ENCODE measurements around the gene FCRL6. TPM values are rescaled to one million over a fixed set of nuclear protein-coding genes. Genes with fewer than 3 reads are reported as not detected.

The FCRL6 gene
- total and polyA plus RNA-seq, 5 experiments from 2014 or later, result 2.1 to 127 (median 2.1) TPM

DNA sequence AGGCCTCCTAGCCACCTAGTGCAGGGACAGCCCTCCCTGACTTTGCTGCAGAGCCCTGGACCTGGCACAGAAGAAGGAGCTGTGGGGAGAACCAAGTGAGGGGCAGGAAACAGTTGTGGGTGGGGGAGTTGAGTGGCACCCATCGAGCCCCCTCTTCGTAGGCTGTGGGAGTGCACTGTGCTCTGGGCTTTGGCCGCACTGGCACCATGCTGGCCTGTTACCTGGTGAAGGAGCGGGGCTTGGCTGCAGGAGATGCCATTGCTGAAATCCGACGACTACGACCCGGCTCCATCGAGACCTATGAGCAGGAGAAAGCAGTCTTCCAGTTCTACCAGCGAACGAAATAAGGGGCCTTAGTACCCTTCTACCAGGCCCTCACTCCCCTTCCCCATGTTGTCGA, 20.2 kb upstream of the FCRL6 start:
- no peaks in the 10 kb centered on the region for H3K9me3 Mint-ChIP-seq
- POLR2A ChIA-PET, result interaction anchor here (1.3 to 2.2 kb wide), 2 partner anchors 72 to 143 kb away, joined by 3 to 6 read pairs; partner anchors contain the start of gene TAGLN2
- H3K4me3 Mint-ChIP-seq, result peak overlapping the region; percentile 26 to 92 (median 87)
- peak in 1 of 10 donors; percentile 1 for DNase-seq
- no peaks in the 10 kb centered on the region for H3K27me3 Mint-ChIP-seq
- no peaks in the 10 kb centered on the region for H3K36me3 Mint-ChIP-seq
- peak overlapping the region in 8 of 10 donors; percentile 24 to 95 (median 84) for H3K27ac Mint-ChIP-seq
- H3K4me1 Mint-ChIP-seq, result peaks cover 11 to 44% (median 34%) of the 10 kb centered on the region in 4 donors
- no peak for ATAC-seq

- ATAC-seq, result no peak
- peaks cover 0 to 1% (median 0%) of the 10 kb centered on the region in 5 donors for H3K27me3 Mint-ChIP-seq
- peaks cover 11 to 43% (median 32%) of the 10 kb centered on the region in 4 donors for H3K4me1 Mint-ChIP-seq
- H3K36me3 Mint-ChIP-seq, result no peaks in the 10 kb centered on the region
- H3K4me3 Mint-ChIP-seq, result no peak overlapping the region
- DNase-seq, result no peak
- no peaks in the 10 kb centered on the region for H3K9me3 Mint-ChIP-seq
- POLR2A ChIA-PET, result no interaction called here
- peak overlapping the region in 2 of 10 donors; percentile 30 to 62 for H3K27ac Mint-ChIP-seq
Observed at GRCh38 chr1:159783724-159784123, 18.4 kb upstream of the FCRL6 start.

- no peak for DNase-seq
- Mint-ChIP-seq H3K4me3 (no peak overlapping the region), H3K4me1 (peaks cover 7 to 23% (median 14%) of the 10 kb centered on the region in 4 donors), H3K27ac (no peak overlapping the region), H3K27me3 (peaks cover 3 to 16% (median 8%) of the 10 kb centered on the region in 5 donors), H3K9me3 (no peaks in the 10 kb centered on the region), H3K36me3 (no peaks in the 10 kb centered on the region)
- POLR2A ChIA-PET, result no interaction called here
- no peak for ATAC-seq
Observed at GRCh38 chr1:159786465-159786864, 15.7 kb upstream of the FCRL6 start.

DNA sequence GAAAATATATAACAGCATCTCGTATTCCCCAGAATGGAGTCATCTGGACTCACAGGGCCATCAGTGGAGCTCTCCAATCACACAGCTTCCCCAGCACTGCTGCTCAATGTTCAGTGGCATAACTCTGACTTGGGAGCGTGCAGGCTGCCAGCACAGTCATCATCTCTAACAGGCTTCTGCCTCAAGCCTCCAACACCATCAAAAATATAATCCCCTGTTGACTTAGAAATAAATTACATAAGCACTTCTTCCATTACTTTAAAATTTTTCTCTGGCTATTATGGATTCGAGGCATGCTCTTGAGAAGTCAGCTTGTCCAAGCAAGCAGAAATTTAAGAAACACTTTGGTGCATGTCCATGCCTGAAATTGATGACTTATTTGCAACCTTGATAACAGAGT, 15.2 kb upstream of the FCRL6 start:
- Mint-ChIP-seq H3K27ac (peak overlapping the region in 1 of 10 donors; percentile 20), H3K36me3 (no peaks in the 10 kb centered on the region), H3K27me3 (peaks cover 3 to 16% (median 8%) of the 10 kb centered on the region in 5 donors), H3K4me3 (no peak overlapping the region), H3K4me1 (peaks cover 4 to 18% (median 11%) of the 10 kb centered on the region in 4 donors), H3K9me3 (no peaks in the 10 kb centered on the region)
- ATAC-seq (no peak), DNase-seq (no peak)
- POLR2A ChIA-PET, result no interaction called here

- ATAC-seq, result no peak
- POLR2A ChIA-PET, result no interaction called here
- no peaks in the 10 kb centered on the region for H3K9me3 Mint-ChIP-seq
- peak in 2 of 10 donors; percentile 4 to 14 for DNase-seq
- no peaks in the 10 kb centered on the region for H3K36me3 Mint-ChIP-seq
- no peak overlapping the region for H3K4me3 Mint-ChIP-seq
- peaks cover 0 to 3% (median 0%) of the 10 kb centered on the region in 4 donors for H3K4me1 Mint-ChIP-seq
- no peak overlapping the region for H3K27ac Mint-ChIP-seq
- peaks cover 3 to 21% (median 12%) of the 10 kb centered on the region in 5 donors for H3K27me3 Mint-ChIP-seq
Observed at GRCh38 chr1:159790237-159790917, 11.8 kb upstream of the FCRL6 start.

DNA sequence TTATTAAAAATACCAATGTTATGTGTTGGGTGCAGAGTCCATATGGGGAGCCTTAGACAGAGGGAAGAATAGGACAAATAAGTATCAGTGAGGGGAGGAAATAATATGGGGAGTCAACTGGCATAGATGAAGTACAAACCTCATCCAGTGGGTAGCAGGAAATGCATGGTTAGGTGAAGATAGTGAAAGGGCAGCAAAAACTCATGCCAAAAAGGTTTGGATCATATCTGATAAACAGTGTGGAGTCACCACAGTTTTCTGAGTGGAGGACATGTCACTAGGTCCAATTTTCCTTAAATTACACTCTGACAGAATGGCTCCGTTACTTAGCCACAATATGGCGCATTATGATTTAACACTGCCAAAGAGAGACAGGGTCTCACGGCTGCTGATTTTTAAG, 11.1 kb upstream of the FCRL6 start:
- DNase-seq (no peak), ATAC-seq (no peak)
- H3K27me3 Mint-ChIP-seq, result peaks cover 3 to 21% (median 12%) of the 10 kb centered on the region in 5 donors
- H3K4me3 Mint-ChIP-seq, result no peak overlapping the region
- POLR2A ChIA-PET, result no interaction called here
- no peaks in the 10 kb centered on the region for H3K9me3 Mint-ChIP-seq
- no peaks in the 10 kb centered on the region for H3K36me3 Mint-ChIP-seq
- H3K4me1 Mint-ChIP-seq, result no peaks in the 10 kb centered on the region
- no peak overlapping the region for H3K27ac Mint-ChIP-seq

DNA sequence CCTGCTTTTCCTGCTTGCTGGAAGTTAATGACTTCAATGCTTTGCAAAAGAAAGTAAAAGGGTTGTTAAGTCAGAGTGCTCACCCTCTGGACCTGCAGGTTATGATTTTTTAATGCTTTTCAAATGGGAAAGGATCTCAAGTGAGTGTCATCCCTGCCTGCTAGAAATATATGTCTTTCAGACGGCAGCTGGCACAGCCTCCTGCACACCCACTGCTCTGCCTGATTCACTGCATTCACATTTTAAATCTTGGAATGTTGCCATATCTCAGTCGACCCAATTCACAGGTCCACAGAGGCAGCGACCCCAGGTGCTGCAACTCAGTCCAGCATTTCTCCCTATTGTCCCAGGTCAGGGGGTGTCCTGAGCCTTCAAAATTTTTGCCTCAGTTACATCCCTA, 10.7 kb upstream of the FCRL6 start:
- Mint-ChIP-seq H3K4me1 (no peaks in the 10 kb centered on the region), H3K36me3 (no peaks in the 10 kb centered on the region), H3K27me3 (peaks cover 3 to 23% (median 12%) of the 10 kb centered on the region in 5 donors), H3K27ac (no peak overlapping the region), H3K9me3 (no peaks in the 10 kb centered on the region), H3K4me3 (no peak overlapping the region)
- DNase-seq (no peak), ATAC-seq (no peak)
- POLR2A ChIA-PET, result no interaction called here

- Mint-ChIP-seq H3K4me3 (no peak overlapping the region), H3K27me3 (peaks cover 3 to 19% (median 8%) of the 10 kb centered on the region in 5 donors), H3K4me1 (peaks cover 12 to 21% (median 20%) of the 10 kb centered on the region in 4 donors), H3K36me3 (no peaks in the 10 kb centered on the region), H3K9me3 (no peaks in the 10 kb centered on the region), H3K27ac (no peak overlapping the region)
- ATAC-seq (no peak), DNase-seq (no peak)
- POLR2A ChIA-PET, result no interaction called here
Observed at GRCh38 chr1:159795534-159795933, 6.6 kb upstream of the FCRL6 start.

DNA sequence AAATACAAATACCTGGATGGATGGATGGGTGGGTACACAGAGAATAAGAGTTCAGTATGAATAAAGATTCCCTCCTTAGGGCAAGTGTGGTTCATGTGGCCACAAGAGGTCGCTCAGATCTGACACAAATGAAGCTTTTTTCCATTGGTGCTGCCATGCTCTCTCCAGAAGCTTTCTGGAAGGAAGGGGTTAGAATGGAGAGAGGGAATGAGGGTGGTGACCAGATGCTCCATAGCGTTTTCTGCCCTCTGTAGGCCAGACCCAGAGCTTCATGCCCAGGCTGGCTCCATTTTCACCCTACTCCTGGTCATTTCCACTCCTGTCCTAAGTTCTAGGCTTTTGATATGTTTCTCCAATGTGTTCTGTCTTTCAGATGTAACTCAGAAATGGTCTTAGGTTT, 3.3 kb upstream of the FCRL6 start:
- Mint-ChIP-seq H3K36me3 (no peaks in the 10 kb centered on the region), H3K4me1 (peaks cover 21 to 53% (median 35%) of the 10 kb centered on the region in 4 donors), H3K27me3 (peaks cover 0 to 4% (median 0%) of the 10 kb centered on the region in 5 donors), H3K4me3 (no peak overlapping the region), H3K27ac (peak overlapping the region in 3 of 10 donors; percentile 6 to 16 (median 6)), H3K9me3 (no peaks in the 10 kb centered on the region)
- ATAC-seq (peak; percentile 53 to 83), DNase-seq (peak in 8 of 10 donors; percentile 13 to 44 (median 34))
- POLR2A ChIA-PET, result interaction anchor here (0.7 to 1.9 kb wide), 2 partner anchors 56 to 125 kb away, joined by 3 to 4 read pairs; no protein-coding TSS in a partner anchor

GRCh38 chr1:159799446-159799985, 2.6 kb upstream of the FCRL6 start:
- ATAC-seq, result no peak

GRCh38 chr1:159800177-159800930, 1.8 kb upstream of the FCRL6 start:
- DNase-seq (peak in 5 of 10 donors; percentile 11 to 54 (median 35)), ATAC-seq (peak; percentile 70 to 80)
- H3K36me3 Mint-ChIP-seq, result no peaks in the 10 kb centered on the region
- H3K4me3 Mint-ChIP-seq, result peak overlapping the region; percentile 52 to 92 (median 73)
- POLR2A ChIA-PET, result interaction anchor here (1.0 to 1.9 kb wide), 2 partner anchors 55 to 91 kb away, joined by 4 read pairs; no protein-coding TSS in a partner anchor
- H3K4me1 Mint-ChIP-seq, result peaks cover 26 to 67% (median 42%) of the 10 kb centered on the region in 4 donors
- no peaks in the 10 kb centered on the region for H3K9me3 Mint-ChIP-seq
- H3K27me3 Mint-ChIP-seq, result peaks cover 0 to 3% (median 0%) of the 10 kb centered on the region in 5 donors
- H3K27ac Mint-ChIP-seq, result peak overlapping the region in 9 of 10 donors; percentile 53 to 93 (median 79)

More at GRCh38 chr1:159799446-159799985, 2.6 kb upstream of the FCRL6 start:
- Mint-ChIP-seq H3K36me3 (no peaks in the 10 kb centered on the region), H3K9me3 (no peaks in the 10 kb centered on the region), H3K4me1 (peaks cover 24 to 59% (median 40%) of the 10 kb centered on the region in 4 donors), H3K27ac (peak overlapping the region in 8 of 10 donors; percentile 53 to 90 (median 78)), H3K4me3 (peak overlapping the region in 6 of 10 donors; percentile 52 to 92 (median 76)), H3K27me3 (peaks cover 0 to 3% (median 0%) of the 10 kb centered on the region in 5 donors)
- POLR2A ChIA-PET, result interaction anchor here (0.7 to 1.9 kb wide), 3 partner anchors 56 to 124 kb away, joined by 3 to 4 read pairs (median 4); no protein-coding TSS in a partner anchor
- DNase-seq, result no peak

GRCh38 chr1:159803956-159804689, 2.0 kb downstream of the FCRL6 start:
- peak overlapping the region in 4 of 10 donors; percentile 35 to 92 (median 48) for H3K4me3 Mint-ChIP-seq
- H3K27ac Mint-ChIP-seq, result peak overlapping the region in 1 of 10 donors; percentile 63

More at GRCh38 chr1:159803956-159804689, 2.0 kb downstream of the FCRL6 start:
- DNase-seq, result no peak
- Mint-ChIP-seq H3K36me3 (peaks cover 0 to 4% (median 0%) of the 10 kb centered on the region in 3 donors), H3K27me3 (peaks cover 0 to 4% (median 2%) of the 10 kb centered on the region in 5 donors), H3K9me3 (no peaks in the 10 kb centered on the region), H3K4me1 (peaks cover 26 to 62% (median 39%) of the 10 kb centered on the region in 4 donors)
- no peak for ATAC-seq
- POLR2A ChIA-PET, result no interaction called here

Data from naive thymus-derived CD8-positive, alpha-beta T cell (primary cell).